ENCODE data around the gene ARR3.
A peak's percentile ranks its signal among the peaks of the same experiment; 100 is the strongest.
"Not testable (repeated sequence)": the region's sequence is repeated elsewhere in the genome, so short reads cannot be mapped to it uniquely, and the experiment has no call there.

ARR3 gene

GRCh38 chrX:70281951-70282350, 13.8 kb downstream of the ARR3 start, which contains the start of gene RAB41:
Gene RAB41 (plus strand): TSS chrX:70282172. CDS start chrX:70282218, 46 bp downstream.
- no peak for DNase-seq

- DNase-seq, result no peak
Observed at GRCh38 chrX:70289168-70289792, 21.1 kb downstream of the ARR3 start.

- DNase-seq, result peak; percentile 76 to 84
Observed at GRCh38 chrX:70289793-70290770, 21.9 kb downstream of the ARR3 start, which contains the start of the genes KIF4A and PDZD11. Gene KIF4A (plus strand): TSS chrX:70290104. CDS start chrX:70290459, 355 bp downstream. Gene PDZD11 (minus strand): TSS chrX:70289927. CDS start chrX:70289341, 586 bp downstream.

GRCh38 chrX:70292788-70293187, 24.7 kb downstream of the ARR3 start:
- DNase-seq, result no peak

GRCh38 chrX:70293621-70294020, 25.5 kb downstream of the ARR3 start:
- no peak for DNase-seq

GRCh38 chrX:70301716-70302115, 33.6 kb downstream of the ARR3 start:
- no peak for DNase-seq

- DNase-seq, result no peak
Observed at GRCh38 chrX:70313503-70313902, 45.4 kb downstream of the ARR3 start.

GRCh38 chrX:70322784-70323183, 54.6 kb downstream of the ARR3 start:
- no peak for DNase-seq

DNA sequence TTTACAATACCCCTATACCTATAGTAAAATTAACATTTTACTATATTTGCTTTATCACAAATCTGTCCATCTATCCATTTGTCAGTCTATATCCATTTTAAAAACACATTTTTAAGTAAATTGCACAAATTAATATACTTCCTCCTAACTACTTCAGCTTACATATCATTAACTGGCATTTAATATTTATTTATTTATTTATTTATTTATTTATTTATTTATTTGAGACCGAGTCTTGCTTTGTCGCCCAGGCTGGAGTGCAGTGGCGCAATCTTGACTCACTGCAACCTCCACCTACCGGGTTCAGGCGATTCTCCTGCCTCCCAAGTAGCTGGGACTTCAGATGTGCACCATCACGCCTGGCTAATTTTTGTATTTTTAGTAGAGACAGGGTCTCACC, 55.5 kb downstream of the ARR3 start:
- DNase-seq, result not testable (repeated sequence)

GRCh38 chrX:70324326-70324725, 56.2 kb downstream of the ARR3 start:
- no peak for DNase-seq

DNA sequence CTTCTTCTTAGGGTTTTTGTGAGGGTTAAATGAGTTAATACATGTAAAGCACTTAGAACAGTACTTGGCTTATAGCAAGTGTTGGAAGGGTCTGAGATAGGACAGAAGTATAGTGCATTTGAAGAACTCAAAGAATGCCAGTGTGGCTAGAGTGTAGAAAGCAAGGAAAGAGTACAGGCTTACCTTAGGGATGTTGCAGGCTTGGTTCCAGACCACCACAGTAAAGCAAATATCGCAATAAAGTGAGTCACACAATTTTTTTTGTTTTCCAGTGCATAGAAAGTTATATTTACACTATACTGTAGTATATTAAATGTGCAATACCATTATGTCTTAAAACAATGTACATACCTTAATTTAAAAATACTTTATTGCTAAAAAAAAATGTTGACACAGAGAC, 63.0 kb downstream of the ARR3 start:
- DNase-seq, result no peak

Data from activated CD4-positive, alpha-beta T cell treated with anti-CD3 and anti-CD28 coated beads, Interleukin-2, amount 50 U/mL, for 48 hours (primary cell).